HG02884 (cell line): ENCODE data around the gene DUXB.

Experiments used
- ATAC-seq: cut with Tn5 transposase; IDR thresholded peaks from one replicate; pipeline ENCODE4 v1.9.1; 2021; ENCODE audit warnings: mild to moderate bottlenecking, moderate library complexity; ENCODE audit not compliant: unreplicated experiment

The DUXB gene, protein sequence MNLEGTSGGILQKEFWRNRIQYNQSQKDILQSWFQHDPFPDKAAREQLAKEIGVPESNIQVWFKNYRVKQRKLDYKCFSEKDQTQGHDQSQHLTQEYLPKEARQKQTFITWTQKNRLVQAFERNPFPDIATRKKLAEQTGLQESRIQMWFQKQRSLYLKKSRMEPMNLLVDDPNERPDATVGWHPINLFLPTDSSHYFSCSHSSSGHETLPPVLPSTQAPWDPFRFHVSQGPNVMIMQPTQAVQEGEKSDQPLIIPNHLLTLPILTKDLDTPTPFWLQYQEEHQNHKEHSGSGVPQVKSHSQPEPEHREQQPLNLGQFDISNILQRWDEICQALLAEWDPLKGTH

DNA sequence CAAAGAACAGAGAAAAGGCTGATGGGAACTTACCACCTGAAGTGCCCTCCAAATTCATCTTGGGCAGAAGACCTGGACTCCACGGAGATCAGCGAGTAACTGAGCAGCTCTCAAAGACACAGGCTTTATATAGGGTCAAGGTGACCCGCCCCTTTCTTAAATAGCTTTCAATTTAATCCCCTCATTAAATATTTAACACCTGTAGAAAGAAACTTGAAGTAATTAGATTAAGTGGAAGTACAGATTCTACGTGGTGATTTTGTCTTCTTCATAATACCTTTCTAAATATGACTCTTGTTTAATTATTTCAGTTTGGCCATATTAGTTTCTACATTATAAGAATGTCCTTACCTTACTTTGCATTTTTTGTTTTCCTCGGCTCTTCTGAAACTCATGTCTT, at the start of gene DUXB:
TSS of gene DUXB (minus strand) at position 101 of the 400 bp plus-strand sequence. CDS start at position 58, 43 bp downstream.
- ATAC-seq, result no peak

DNA sequence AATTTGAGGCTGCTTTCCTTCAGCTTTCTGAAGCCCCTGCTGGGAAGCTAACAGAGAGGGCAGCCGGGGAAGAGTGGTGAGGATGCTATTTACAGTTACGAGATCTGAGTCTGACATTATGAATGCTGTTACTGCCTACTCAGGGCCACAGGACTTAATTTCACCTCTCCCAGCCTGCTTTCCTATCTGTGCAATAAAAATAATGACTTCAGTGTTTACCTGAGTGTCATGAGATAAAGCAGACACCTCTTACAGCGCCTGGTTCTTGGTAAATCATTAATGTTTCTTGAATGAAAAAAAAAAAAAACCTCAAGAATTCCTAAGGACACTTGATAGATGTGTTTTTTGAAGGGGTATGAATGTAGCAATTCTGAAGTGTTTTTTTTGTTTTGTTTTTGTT, 49.3 kb upstream of the DUXB start:
- ATAC-seq, result no peak

DNA sequence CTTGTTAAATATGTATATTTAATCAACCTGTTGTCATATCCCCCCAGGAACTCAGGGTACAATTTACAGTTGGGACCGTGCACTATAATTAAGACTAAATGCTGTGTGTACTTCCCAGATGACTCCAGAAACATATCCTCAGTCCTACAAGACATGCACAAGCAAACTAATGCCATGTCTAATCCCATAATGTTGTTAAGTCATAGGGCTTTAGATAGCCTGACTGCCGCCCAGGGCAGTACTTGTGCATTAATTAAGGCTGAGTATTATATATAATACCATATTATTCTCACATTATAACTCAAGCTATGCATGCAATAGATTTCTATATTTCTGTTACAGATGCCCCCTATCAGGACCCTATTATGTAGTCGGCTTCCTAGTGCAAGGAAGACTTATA, 45.1 kb upstream of the DUXB start:
- ATAC-seq, result no peak

DNA sequence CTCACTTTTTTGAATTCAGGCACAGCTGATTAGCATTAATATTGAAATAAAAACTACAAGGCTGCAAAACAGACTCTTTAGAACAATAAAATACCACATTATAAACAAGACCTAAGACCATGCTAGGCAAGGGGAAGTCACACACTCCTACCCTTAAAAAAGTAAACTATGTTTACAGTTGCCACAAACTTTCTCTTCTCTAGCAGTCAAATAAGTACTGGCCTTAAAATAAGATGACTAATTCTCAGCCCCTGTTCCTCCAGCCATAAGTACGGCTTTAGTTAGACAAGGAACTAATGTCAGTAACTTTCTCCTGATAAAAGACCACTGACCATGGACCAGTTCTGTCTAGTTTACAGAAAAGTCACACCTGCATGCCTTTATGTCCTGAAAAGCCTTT, 44.6 kb upstream of the DUXB start:
- ATAC-seq, result peak; percentile 92

DNA sequence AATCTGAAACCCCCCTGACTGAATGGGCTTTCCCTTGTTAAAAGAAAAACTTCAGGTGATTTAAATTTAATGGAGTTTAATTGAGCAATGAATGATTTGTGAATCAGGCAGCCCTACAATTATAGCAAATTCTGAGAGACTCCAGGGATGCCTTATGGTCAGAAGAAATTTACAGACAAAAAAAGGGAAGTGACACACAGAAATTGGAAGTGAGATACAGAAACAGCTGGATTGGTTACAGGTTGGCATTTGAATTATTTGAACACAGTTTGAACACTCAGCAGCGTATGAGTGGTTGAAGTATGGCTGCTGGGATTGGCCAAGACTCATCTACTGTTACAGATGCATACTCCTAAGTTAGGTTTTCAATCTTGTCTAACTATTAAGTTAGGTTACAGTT, 44.0 kb upstream of the DUXB start:
- ATAC-seq, result no peak

DNA sequence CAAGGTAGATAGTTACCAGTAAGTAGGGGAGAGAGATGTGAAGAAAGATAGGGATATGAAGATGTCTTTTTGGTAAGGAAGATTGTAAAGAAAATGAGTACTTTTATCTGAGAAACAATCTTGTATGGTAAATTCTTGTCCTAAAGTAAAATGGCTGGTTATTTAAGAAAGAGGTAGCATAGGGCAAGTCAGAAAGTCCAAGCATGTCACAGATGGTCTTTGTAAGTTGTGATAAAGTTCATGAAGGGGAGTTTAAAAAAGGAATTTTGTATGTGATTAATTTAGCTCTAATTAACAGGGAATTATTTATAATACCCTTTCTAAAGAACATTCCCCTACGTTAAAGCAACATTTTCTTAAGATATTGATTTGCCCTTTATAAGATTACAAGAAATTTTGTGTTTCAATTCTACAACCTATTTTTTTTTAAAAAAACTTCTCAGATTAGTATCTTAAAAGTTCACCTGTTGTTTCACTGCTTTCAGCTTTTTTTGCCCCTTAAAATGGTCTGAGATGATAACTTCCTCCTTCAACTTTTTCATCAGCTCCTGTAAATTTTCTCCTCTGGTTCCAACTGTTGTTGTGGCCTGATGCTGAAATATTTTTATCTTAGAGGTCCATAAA, 41.3 kb upstream of the DUXB start:
- ATAC-seq, result no peak

DNA sequence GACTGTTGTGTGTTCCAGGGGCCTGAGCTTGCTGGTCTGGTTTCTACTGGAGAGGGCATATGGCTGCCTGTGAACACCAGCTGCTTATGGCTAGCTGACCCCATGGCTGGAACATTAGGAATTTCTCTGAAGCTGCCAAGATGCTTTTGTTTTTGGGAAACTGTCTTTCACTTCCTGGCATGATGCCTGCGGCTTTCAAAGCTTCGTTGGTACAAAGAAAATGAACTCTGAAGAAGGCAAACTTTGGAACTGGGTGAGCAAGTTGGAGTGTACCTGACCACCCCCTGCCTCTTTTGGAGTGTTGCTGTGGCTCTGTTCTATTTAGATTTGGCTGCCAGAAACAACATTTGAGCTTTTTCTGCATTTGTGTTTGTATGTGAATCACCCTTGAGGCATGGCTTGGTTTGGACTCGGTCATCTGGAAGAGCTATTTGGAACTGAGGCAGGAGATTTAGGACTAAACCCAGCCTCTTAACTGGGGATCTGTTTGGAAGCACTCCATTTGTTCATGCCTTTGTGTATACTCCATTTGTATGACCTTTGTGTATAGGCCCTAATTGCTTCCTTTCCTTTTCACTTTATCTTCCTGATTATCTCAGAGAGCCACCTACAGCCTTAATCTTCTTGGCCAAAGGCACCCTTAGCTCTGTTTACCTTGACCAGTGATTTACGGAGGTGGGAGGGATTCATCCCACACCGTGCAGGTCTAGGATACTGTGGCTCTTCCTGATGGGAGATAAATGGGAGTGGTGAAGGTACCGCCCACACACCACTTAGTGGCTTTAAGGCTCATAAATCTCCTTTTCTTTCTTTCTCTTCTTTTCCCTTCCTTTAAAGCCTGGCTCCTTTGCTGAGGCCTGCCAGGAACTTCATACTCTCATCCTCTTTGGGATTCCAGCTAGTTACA, 32.3 kb upstream of the DUXB start:
- ATAC-seq, result no peak

DNA sequence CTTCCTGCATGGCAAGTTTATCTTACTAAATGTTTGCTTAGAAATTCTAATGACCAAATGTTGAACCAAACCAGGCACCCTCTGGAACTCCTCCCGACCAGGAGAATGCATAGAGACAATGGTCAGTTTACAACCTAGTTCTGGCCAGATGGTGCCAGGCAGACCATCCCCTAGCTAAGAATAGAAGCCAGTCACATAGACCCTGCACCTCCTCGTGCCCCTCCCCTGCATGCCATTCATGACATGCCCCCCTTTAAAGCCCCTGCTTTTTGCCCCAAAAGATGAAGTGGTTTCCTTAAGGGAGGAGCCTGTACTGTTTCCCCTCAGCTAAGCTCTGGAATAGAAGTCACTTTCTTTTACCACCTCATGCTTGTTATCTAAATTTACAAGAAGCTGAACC, 31.6 kb upstream of the DUXB start:
- no peak for ATAC-seq

DNA sequence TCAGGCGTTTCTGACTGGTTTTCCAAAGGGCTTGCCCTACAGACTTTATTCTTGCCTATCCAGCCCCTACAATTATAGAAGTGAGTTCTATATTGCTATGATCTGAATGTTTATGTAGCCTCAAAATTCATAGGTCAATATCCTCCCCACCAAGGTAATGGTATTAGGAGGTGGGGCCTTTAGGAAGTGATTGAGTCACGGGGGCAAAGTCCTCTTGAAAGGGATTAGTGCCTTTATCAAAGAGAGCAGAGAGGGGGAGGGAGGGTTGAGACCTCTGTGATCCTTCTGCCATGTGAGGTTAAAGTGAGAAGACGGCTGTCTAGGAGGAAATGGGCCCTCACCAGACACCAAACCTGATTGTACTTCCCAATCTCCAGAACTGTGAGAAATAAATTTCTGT, 26.0 kb upstream of the DUXB start:
- ATAC-seq, result no peak

DNA sequence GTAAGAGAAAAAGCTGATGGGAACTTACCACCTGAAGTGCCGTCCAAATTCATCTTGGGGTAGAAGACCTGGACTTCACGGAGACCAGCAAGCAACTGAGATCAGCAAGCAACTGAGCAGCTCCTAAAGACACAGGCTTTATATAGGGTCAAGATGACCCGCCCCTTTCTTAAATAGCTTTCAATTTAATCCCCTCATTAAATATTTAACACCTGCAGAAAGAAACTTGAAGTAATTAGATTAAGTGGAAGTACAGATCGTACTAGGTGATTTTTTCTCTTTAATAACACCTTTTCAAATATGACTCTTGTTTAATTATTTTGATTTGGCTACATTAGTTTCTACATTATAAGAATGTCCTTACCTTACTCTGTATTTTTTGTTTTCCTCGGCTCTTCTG, 25.1 kb upstream of the DUXB start, which contains the start of gene CPHXL:
TSS of gene CPHXL (minus strand) at position 101 of the 400 bp plus-strand sequence. CDS start at position 53, 48 bp downstream.
- no peak for ATAC-seq

DNA sequence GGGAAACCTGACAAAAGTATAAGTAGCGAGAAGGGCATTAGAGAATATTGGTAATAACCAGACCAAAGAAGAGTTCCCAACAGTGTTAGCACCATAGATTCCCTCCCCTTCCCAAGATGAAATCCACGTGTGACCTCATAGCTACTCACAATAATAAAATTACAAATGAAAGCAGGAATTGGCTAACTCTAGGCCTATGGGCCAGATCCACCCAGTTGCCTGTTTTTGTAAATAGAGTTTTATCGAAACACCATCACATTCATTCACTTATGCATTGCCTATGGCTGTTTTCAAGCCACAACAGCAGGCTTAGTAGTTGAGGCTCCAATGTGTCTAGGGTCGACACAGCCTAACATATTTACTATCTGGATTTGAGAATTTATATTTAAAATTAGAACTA, 17.2 kb upstream of the DUXB start:
- ATAC-seq, result no peak

DNA sequence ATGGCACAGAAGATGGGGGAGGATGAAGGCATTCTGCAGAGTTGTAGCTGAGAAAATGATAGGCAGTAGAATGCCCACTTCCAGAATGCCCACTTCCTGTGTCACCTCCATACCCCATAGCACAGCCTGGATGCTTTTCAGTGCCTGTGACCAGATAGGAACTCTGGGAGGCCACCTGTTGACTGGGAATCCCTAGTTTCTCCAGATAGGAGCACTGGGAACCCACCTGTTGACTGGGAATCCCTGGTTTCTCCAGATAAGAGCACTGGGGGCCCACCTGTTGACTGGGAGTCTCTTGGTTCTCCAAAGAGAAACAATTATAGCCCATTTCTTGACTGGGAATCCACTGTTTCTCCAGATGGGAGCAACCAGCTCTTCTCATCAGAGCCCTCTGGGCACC, 13.4 kb upstream of the DUXB start:
- ATAC-seq, result no peak

DNA sequence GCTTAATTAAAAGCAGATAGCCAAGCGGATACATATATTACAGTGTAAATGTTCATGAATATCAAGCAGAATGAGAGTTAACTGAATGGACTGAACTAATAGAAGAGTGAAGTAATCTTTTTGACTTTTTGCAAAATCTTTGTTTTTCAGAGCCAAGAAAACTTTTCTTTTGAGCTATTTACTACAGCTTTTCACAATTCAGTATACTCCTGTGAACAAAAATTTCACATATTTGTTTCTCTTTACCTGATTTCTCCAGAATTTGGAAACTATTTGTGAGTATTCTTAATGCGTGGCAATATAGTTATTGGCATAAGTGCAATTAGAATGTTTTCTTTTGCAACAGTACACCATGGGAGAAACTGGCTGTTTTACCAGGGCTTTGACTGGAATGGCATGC, 9.1 kb upstream of the DUXB start:
- no peak for ATAC-seq

DNA sequence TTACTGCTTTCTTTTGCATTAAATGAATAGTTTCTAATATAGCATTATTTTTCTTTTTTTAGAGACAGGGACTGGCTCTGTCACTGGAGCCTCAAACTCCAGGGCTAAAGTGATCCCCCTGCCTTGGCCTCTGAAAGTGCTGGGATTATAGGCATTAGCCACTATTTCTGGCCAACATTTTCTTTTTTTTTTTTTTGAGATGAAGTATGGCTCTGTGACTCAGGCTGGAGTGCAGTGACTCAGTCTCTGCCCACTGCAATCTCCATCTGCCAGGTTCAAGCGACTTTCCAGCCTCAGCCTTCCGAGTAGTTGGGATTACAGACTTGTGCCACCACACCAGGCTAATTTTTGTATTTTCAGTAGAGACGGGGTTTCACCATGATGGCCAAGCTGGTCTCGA, 2.0 kb upstream of the DUXB start:
- no peak for ATAC-seq

DNA sequence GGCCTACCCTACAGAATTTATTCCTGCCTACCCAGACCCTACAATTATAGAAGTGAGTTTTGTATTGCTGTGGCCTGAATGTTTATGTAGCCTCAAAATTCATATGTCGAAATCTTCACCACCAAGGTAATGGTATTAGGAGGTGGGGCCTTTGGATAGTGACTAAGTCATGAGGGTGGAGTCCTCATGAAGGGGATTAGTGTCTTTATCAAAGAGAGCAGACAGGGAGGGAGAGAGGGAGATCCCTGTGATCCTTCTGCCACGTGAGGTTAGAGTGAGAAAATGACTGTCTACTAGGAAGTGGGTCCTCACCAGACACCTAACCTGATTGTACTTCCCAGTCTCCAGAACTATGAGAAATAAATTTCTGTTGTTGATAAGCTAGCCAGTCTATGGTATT, 981 bp upstream of the DUXB start:
- no peak for ATAC-seq

DNA sequence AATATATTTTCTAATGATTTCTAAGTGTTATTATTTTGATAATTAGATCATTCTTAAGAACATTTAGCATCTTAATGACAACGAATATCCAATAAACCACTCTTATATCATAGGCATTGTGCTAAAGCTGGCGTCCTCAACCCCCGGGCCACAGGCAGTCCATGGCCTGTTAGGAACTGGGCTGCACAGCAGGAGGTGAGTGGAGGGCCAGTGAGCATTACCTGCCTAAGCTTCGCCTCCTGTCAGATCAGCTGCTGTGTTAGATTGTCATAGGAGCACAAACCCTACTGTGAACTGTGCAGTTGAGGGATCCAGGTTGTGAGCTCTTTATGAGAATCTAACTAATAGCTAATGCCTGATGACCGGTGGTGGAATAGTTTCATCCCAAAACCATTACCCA, 3.7 kb downstream of the DUXB start:
- no peak for ATAC-seq

DNA sequence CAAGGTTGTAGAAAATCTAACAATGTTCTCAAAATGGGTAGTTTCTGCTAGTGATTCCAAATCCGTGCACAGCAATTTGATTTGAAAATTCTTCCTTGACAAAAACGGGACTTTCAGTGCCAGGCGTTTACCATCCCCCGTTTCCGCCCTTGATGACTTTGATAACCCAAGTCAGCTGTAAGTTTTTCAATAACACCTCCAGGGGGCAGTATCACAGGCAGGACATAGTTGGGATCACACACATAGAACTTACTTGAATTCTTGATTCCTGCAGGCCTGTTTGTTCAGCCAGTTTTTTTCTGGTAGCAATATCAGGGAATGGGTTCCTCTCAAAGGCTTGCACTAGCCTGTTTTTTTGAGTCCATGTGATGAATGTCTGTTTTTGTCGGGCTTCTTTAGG, 5.6 kb downstream of the DUXB start:
- ATAC-seq, result no peak

DNA sequence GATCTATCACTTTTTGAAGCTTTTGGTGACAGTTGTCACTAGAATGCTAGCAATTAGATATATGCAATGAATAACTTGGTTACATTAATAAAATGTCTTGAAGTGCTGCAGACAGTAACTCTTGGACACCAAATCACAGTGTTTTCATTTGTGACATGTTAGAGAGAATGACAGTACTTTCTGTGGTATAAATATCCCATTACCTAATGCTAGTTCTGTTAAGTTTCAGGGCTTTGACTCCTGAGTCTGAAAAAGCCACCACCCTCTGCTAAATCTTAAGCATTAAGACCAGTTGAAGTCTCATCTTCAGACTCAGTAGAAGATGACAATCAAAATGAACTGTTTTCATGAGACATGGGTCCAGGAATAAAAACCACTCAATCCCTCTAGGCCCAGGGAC, 13.9 kb downstream of the DUXB start:
- peak; percentile 68 for ATAC-seq

DNA sequence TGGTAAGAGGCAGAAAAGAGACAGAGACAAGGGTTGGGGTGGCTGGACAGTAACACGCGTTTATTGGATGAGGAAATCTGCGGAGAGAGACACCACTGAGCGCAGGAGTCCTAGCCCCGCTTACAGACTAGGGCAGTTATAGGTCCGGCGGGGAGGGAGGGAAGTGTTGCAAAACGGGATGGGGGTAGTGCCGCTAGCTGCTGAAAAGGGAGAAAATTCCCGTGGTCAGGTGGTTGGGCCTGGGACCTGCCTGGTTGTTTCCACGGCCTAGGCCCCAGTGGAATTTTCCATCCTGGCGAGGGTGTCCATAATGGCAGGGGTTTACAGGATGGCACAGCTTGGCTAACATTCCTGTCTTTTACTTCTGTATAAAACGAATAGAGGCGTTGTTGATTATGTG, 19.0 kb downstream of the DUXB start:
- no peak for ATAC-seq

DNA sequence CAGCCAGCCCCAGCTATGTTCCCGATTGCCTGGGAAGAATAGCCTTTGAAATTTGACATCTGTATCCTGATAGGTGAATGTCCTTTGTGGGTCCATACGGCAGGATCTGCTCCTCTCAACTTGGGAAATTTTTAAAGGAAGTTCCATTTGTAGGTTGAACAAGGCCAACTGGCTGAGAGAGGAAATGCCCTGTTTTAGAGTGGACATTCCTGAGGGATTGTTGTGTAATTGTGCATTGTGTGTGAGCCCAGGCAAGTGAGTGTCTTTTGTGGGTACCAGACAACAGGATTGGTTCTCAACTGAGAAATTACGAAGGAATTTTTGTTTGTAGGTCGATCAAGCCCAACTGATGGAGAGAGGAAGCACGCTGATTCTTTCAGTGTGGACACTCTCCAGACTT, 21.9 kb downstream of the DUXB start:
- ATAC-seq, result no peak

DNA sequence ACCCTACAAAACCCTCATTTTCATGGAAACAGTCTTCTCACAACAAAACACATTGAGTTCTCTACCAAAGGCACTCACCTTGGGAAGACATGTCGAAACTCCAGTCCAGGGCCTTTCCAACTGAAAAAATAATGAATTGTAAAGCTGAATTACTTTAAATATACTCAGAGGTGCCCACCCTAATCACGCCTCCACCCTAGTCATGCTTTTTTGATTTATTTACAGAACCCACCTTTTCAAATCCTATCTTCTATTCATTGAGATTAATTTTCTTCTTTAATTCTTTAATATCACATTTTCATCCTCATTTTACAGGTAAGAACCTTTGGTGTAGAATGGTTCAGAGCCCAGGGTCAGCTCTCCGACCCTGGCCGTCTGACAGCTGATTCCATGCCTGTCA, 24.4 kb downstream of the DUXB start, which contains the start of gene CPHXL2:
TSS of gene CPHXL2 (minus strand) at position 101 of the 400 bp plus-strand sequence. CDS start at position 91, 10 bp downstream.
- no peak for ATAC-seq

DNA sequence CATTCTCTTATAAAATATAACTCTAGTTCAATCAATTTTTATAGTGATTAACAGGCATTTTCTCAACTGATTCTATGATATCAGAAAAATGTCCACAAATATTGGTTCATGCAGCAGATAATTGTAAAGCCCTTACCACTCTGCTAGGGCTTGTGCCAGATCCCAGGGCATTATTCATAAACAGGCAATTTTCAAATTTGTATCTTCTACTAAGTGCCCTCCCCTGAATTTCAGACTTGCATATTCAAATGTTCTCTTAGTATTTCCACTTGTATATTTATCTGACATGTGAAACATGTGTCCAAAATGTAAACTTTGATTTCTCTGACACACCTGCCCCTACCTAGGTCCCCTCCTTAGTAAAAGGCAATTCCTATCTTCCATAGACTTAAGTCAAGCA, 33.8 kb downstream of the DUXB start:
- no peak for ATAC-seq
